ENCODE measurements around the gene MAP3K4. TPM values are rescaled to one million over a fixed set of nuclear protein-coding genes. Genes with fewer than 3 reads are reported as not detected.

MAP3K4 gene
- polyA plus RNA-seq, 3 donors = 7.4 to 14.1 (median 9.6) TPM

DNA sequence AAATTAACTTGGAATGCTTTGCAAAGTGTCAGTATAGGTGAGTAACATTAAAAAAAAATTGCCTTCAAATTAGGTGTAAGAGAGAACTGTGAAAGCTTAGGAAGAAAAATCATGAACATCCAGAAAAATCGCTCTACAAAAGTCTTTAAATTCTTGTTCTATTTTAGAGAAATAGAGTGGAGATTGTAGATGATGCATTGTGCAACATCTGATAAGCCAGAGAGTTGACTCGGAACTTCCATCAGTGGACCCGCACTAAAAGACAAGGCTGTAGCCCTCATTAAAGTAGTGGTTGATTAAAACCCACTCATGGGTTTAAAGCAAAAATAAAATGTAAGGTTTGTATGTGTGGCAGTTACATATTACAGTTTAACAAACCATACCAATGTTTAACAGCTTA, 35.8 kb downstream of the MAP3K4 start:
- 81 to 95% (median 84%) methylated on average over 3 of the region's 3 CpGs for WGBS, 3 donors
- no peak overlapping the region for H3K27ac ChIP-seq (ENCODE audit: low read depth, low read length)

- H3K27ac ChIP-seq (ENCODE audit: low read depth, low read length) = no peak overlapping the region
- 59 to 88% (median 63%) methylated on average over 8 of the region's 8 CpGs for WGBS, 3 donors
Observed at GRCh38 chr6:161029195-161029809, 37.7 kb downstream of the MAP3K4 start.

DNA sequence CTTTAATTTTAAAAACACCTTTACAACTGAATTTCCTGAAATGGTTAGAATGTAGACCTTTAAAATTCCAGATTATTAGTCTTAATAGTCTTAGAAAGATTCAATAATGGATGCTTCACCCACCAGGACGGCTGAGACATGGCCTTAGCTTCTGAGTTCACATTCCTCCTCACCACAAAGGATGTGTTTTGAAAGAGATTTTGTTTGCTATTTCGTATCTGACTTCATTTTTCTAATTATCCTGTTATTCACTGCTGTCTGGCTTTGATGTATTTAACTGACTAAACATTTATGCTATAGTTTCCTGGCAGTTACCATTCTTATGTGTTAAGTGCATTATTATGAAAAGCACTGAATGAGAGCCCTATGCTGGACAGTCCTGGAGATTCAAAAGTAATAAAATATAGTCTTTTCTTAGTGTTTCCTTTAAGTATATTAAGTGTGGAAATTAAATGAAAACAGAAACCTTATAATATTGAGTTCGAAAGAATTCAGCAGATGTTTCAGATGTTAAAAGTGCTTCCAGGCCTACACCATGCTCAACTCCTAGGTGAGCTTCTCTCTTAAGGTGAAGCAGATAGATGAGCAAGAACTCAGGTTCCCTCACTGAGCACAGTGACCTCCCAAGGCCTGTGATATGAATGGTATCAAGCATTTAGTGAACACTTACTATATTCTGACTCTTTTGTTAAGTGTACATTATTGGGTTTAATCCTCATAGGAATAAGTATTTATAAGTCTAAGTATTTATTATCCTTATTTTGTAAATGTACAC, 40.3 kb downstream of the MAP3K4 start:
- 60 to 82% (median 69%) methylated on average over 3 of the region's 3 CpGs for WGBS, 3 donors
- H3K27ac ChIP-seq (ENCODE audit: low read depth, low read length) = no peak overlapping the region

DNA sequence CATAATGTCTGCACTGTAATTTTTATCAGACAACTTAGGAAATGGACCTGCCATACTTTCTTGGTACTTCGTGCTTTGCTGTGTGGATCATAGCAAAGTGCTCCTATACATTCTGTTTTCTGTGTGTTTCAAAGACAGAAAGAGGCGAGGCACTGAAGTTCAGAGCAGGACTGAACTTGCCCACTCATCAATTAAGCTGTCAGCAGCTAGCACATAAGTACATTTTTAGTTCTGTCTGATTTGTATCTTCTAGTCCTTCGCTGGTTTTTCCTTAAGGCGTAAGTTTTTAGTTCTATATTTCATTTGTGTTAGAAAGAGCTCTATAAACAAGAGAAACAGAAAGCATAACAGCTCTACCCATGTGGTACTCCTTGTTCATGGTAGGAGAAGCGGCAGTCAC, 42.1 kb downstream of the MAP3K4 start:
- H3K27ac ChIP-seq (ENCODE audit: low read depth, low read length) = no peak overlapping the region
- 86 to 89% (median 89%) methylated on average over 5 of the region's 5 CpGs for WGBS, 3 donors

GRCh38 chr6:161035182-161035980, 43.8 kb downstream of the MAP3K4 start:
- H3K27ac ChIP-seq (ENCODE audit: low read depth, low read length) = no peak overlapping the region
- 57 to 83% (median 82%) methylated on average over 3 of the region's 3 CpGs for WGBS, 3 donors

- H3K27ac ChIP-seq (ENCODE audit: low read depth, low read length) = no peak overlapping the region
- 56 to 97% (median 93%) methylated on average over 3 of the region's 3 CpGs for WGBS, 3 donors
Observed at GRCh38 chr6:161035981-161036263, 44.4 kb downstream of the MAP3K4 start.

DNA sequence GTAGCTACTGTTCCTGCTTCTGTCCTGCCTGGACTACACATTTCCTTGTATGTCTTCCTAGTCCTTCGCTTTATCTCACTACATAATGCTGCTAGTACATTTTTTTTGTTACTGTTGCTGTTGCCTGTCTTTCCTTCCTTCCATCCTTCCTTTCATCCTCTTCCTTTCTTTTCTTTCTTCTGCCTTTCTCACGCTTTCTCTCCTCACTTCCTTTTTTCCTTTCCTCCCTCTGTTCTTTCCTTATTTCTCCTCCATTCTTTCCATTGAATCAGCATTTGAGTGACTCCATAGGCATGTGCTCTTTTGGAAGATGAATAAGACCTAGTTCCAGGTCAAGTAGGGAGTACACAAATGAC, 46.3 kb downstream of the MAP3K4 start:
- 83 to 97% (median 89%) methylated on average over 2 of the region's 2 CpGs for WGBS, 3 donors
- H3K27ac ChIP-seq (ENCODE audit: low read depth, low read length) = no peak overlapping the region

GRCh38 chr6:161038229-161039031, 46.9 kb downstream of the MAP3K4 start:
- 62 to 70% (median 63%) methylated on average over 3 of the region's 3 CpGs for WGBS, 3 donors
- no peak overlapping the region for H3K27ac ChIP-seq (ENCODE audit: low read depth, low read length)

GRCh38 chr6:161041274-161041673, 49.7 kb downstream of the MAP3K4 start:
- 93 to 97% (median 95%) methylated on average over 7 of the region's 7 CpGs for WGBS, 3 donors
- H3K27ac ChIP-seq (ENCODE audit: low read depth, low read length) = no peak overlapping the region

- 94 to 98% (median 98%) methylated on average over 2 of the region's 2 CpGs for WGBS, 3 donors
- H3K27ac ChIP-seq (ENCODE audit: low read depth, low read length) = no peak overlapping the region
Observed at GRCh38 chr6:161044335-161044734, 52.8 kb downstream of the MAP3K4 start.

DNA sequence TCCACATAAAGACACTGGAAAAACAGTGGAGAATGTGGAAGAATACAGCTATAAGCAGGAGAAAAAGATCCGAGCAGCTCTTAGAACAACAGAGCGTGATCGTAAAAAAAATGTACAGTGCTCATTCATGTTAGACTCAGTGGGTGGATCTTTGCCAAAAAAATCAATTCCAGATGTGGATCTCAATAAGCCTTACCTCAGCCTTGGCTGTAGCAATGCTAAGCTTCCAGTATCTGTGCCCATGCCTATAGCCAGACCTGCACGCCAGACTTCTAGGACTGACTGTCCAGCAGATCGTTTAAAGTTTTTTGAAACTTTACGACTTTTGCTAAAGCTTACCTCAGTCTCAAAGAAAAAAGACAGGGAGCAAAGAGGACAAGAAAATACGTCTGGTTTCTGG, 57.1 kb downstream of the MAP3K4 start:
- 63 to 76% (median 72%) methylated on average over 7 of the region's 7 CpGs for WGBS, 3 donors
- no peak overlapping the region for H3K27ac ChIP-seq (ENCODE audit: low read depth, low read length)

- no peak overlapping the region for H3K27ac ChIP-seq (ENCODE audit: low read depth, low read length)
- 73 to 91% (median 87%) methylated on average over 7 of the region's 7 CpGs for WGBS, 3 donors
Observed at GRCh38 chr6:161050134-161050765, 58.7 kb downstream of the MAP3K4 start.

DNA sequence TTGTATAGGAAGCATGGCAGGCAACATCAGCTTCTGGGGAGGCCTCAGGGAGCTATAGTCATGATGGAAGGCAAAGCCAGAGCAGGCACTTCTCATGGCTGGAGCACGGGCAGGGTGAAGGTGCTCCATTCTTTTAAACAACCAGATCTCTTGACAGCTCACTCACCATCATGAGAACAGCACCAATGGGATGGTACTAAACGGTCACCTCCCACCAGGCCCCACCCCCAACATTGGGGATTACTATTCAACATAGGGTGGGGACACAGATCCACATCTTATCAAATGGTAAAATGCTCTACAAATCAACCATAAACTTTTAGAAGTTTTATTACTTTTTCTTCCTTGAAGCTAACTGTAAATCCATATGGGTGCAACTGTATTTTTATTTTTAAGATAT, 61.5 kb downstream of the MAP3K4 start:
- H3K27ac ChIP-seq (ENCODE audit: low read depth, low read length) = no peak overlapping the region
- WGBS, 3 donors = 92 to 98% (median 96%) methylated on average over 2 of the region's 2 CpGs

DNA sequence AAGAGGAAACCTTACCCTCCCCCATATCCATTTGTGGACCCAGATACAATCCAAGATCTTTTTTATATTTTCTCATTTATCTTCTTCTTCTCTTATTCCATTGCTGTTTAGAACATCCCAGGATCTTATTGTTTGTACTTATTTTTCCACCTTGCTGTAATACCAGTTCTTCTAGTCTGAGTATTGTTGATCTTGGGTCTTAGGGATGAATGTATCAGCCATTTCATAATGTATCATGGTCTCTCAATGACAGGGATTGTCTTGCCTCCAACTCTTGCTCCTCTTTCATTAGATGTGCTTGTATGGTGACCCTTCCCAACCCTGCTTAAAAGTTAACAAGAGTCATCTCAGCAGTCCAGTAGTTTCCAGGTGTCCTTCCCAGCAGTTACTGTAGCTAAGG, 63.3 kb downstream of the MAP3K4 start:
- H3K27ac ChIP-seq (ENCODE audit: low read depth, low read length) = no peak overlapping the region

DNA sequence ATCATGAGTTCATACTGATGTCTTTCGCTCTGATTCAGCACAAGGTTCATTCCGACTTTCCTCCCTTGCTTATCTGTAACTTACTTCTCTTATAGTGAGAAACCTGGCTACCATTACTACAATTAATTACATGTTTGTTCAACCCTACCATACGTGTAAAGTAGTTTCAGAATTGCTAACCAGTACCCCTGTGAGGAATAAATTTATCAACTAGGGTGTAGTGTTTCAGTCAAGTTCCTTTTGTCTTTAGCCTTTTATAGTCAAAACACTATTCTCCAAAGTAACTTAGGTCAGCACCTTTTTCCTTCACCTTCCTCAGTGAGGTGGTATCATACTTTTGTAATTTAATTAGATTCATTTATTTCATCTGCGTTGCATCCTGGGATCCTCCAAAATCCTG, 64.9 kb downstream of the MAP3K4 start:
- WGBS, 3 donors = 86 to 94% (median 89%) methylated on average over 4 of the region's 4 CpGs

GRCh38 chr6:161057103-161058091, 65.8 kb downstream of the MAP3K4 start:
- WGBS, 3 donors = 67 to 86% (median 76%) methylated on average over 11 of the region's 11 CpGs
- no peak overlapping the region for H3K27ac ChIP-seq (ENCODE audit: low read depth, low read length)

More for the DNA sequence above, 64.9 kb downstream of the MAP3K4 start:
- no peak overlapping the region for H3K27ac ChIP-seq (ENCODE audit: low read depth, low read length)

DNA sequence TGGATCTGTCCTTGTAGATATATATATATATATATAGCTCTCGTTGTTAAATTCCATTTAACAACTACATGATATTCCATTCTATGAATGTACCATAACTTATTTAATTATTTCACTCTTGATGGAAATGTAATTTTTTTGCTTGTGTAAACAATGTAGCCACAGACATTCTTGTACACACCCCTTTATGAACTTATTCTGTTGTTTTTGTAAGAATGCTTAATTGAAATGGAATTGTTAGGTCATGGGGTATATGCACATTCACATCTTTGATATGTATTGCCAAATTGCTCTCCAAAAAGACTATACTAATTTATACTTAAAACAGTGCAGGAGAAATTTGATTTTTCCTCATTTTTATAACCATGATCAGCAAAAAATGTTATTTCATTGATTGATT, 67.2 kb downstream of the MAP3K4 start:
- no peak overlapping the region for H3K27ac ChIP-seq (ENCODE audit: low read depth, low read length)
- WGBS, 3 donors = 91 to 96% (median 95%) methylated on average over 1 of the region's 1 CpG

All from adipose tissue (tissue), 3 donors.